ENCODE measurements around the gene KCNG3.

- no peak for TF ChIP-seq CTCF (IDR thresholded peaks at IDR 0.05 in 2 of 3, conservative IDR thresholded peaks at IDR 0.05 in 1 of 3; ENCODE audit: borderline replicate concordance in 1 of 3, insufficient read depth in 1 of 3, low read depth in 2 of 3, low read length in 2 of 3)
- TF ChIP-seq SP1 (IDR thresholded peaks at IDR 0.05; ENCODE audit: low read depth), result no peak
- TF ChIP-seq CBX3 (IDR thresholded peaks at IDR 0.05; ENCODE audit: low read depth), result no peak
These were observed 16.9 kb upstream of the KCNG3 start for GRCh38 chr2:42510608-42511243.

All from HCT116 (cell line).